AG09319 (cell line): Measurements from ENCODE around the gene XCR1.

Experiments
- DNase-seq: peaks from one replicate; pipeline ENCODE4 v3.0.0-alpha.2; 2010; ENCODE audit warnings: low read depth; ENCODE audit errors: extremely low read depth
- TF ChIP-seq, protein P1 (sequence below): IDR thresholded peaks from 2 replicates; pipeline ENCODE4 v1.5.1; 2011; ENCODE audit warnings: low read depth, mild to moderate bottlenecking, inconsistent platforms, low read length, moderate library complexity

XCR1 gene

DNA sequence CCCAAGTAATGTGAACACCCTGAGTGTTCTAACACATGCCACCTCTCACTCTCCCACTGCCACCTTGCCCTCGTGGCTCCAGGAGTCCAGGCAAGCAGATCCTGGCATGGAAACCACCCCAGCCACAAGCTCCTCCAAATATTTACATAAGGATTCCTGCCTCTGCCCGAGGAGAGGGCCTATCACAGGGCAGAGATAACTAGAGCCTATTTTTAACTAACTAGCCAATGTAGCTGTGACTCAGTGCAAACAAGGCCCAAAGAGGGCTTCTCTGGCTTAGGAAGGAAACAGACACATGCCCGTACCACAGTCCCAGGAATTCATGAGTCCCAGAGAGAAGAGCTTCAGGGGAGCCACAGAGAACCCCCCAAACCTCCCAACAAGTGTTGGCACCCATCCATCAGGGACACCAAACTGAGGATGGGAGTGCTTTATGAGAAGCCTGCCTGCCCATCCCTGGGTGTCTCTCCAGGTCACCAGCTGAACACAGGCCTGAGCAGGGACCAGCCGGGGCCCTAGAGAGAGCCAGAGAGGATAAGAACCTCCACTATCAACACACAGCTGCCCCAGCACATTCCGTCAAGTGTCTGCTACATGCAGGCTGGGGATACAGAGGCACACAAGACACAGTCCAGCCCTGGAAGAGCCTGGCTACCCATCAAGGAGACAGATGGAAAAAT is 40.8 kb downstream of the XCR1 start:
- no peak for DNase-seq
- TF ChIP-seq, protein P1, sequence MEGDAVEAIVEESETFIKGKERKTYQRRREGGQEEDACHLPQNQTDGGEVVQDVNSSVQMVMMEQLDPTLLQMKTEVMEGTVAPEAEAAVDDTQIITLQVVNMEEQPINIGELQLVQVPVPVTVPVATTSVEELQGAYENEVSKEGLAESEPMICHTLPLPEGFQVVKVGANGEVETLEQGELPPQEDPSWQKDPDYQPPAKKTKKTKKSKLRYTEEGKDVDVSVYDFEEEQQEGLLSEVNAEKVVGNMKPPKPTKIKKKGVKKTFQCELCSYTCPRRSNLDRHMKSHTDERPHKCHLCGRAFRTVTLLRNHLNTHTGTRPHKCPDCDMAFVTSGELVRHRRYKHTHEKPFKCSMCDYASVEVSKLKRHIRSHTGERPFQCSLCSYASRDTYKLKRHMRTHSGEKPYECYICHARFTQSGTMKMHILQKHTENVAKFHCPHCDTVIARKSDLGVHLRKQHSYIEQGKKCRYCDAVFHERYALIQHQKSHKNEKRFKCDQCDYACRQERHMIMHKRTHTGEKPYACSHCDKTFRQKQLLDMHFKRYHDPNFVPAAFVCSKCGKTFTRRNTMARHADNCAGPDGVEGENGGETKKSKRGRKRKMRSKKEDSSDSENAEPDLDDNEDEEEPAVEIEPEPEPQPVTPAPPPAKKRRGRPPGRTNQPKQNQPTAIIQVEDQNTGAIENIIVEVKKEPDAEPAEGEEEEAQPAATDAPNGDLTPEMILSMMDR, result no peak

- TF ChIP-seq, protein P1, result no peak
- DNase-seq, result no peak
Measured at GRCh38 chr3:45985532-45986302, 41.6 kb downstream of the XCR1 start.

- DNase-seq, result peak; percentile 90
- TF ChIP-seq, protein P1, result no peak
Measured at GRCh38 chr3:45984331-45985312, 42.7 kb downstream of the XCR1 start.

DNA sequence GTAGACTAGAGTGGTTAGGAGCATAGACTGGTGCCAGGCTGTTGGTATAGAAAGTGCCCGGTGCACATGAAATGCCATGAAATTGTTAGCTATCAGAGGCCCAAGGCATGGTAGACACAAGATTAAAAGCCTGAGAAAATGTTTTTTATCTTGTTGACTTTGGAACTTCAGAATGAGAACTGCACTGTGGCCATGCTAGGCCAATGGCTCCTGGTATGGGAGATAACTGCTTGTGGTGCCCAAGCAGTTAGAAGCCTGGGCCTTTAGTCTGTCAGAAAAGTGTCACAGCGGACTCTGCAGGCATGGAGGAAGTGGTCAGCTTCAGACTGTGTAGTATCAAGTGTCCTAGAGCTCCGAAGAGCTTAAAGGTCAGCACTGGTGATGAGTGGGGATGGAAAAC is 43.5 kb downstream of the XCR1 start:
- TF ChIP-seq, protein P1, result no peak
- DNase-seq, result no peak

GRCh38 chr3:45981346-45982074 is 45.8 kb downstream of the XCR1 start:
- TF ChIP-seq, protein P1, result no peak
- no peak for DNase-seq

- DNase-seq, result no peak
- TF ChIP-seq, protein P1, result no peak
Measured at GRCh38 chr3:45980819-45981218, 46.5 kb downstream of the XCR1 start.
